SK-N-SH (cell line): ENCODE measurements around the gene CXorf65. TPM values are rescaled to one million over a fixed set of nuclear protein-coding genes. Genes with fewer than 3 reads are reported as not detected.

ENCODE experiments used
- CTCF ChIA-PET: fragments of 300-600, 350-600 bp; formaldehyde crosslinking; extraction: SDS; loops from one replicate; lab custom pipeline; 2021; lab: Yijun Ruan, JAX
- POLR2A ChIA-PET: fragments of 350-600 bp; sonication (Branson Sonifier 250); formaldehyde crosslinking; extraction: SDS; loops from one replicate; lab custom pipeline; 2020; ENCODE audit warnings: antibody characterized with exemption, inconsistent platforms; lab: Yijun Ruan, JAX
- DNase-seq: peaks from one replicate; pipeline ENCODE4 v3.0.0; 2012
- H2AFZ ChIP-seq: fragments of 200-600 bp; sonication (generic); 2 replicates; pipeline ENCODE4 v1.8.1; 2016; ENCODE audit warnings: antibody characterized with exemption, mild to moderate bottlenecking, low read depth
- H3F3A ChIP-seq: fragments of 200-600 bp; sonication (generic); replicated peaks from 2 replicates; pipeline ENCODE3; 2016; ENCODE audit warnings: antibody characterized with exemption, mild to moderate bottlenecking; ENCODE audit not compliant: insufficient read depth
- H3K27ac ChIP-seq, 2 experiments: fragments of 200-500 bp in 1 of 2; fragments of 200-600 bp in 1 of 2; sonication (Bioruptor generic) in 1 of 2; sonication (generic), shearing (Covaris generic) in 1 of 2; 2 replicates each; pipeline versions ENCODE4 v1.5.1 to v1.6.1; 2014 to 2016; ENCODE audit warnings: low read depth in 2 of 2, inconsistent platforms in 1 of 2, low read length in 1 of 2, mild to moderate bottlenecking in 1 of 2, mixed read lengths in 1 of 2
- H3K27me3 ChIP-seq: fragments of 200-600 bp; sonication (generic), shearing (Covaris generic); 2 replicates; pipeline ENCODE4 v1.6.1; 2016; ENCODE audit warnings: mixed run types; ENCODE audit not compliant: insufficient read depth
- H3K36me3 ChIP-seq, 2 experiments: fragments of 200-500 bp in 1 of 2; fragments of 200-600 bp in 1 of 2; sonication (Bioruptor generic) in 1 of 2; sonication (generic) in 1 of 2; replicated peaks in 1 of 2; 2 replicates each; pipeline versions ENCODE3 to v1.5.1; 2014 to 2016; ENCODE audit warnings: low read length in 1 of 2, mild to moderate bottlenecking in 1 of 2; ENCODE audit not compliant: insufficient read depth in 2 of 2, control insufficient read depth in 1 of 2
- H3K4me1 ChIP-seq, 2 experiments: fragments of 200-500 bp in 1 of 2; fragments of 200-600 bp in 1 of 2; sonication (Bioruptor generic) in 1 of 2; sonication (generic), shearing (Covaris generic) in 1 of 2; 2 replicates each; pipeline versions ENCODE4 v1.5.1 to v1.6.1; 2014 to 2016; ENCODE audit warnings: low read depth in 1 of 2, low read length in 1 of 2, mixed run types in 1 of 2; ENCODE audit not compliant: insufficient read depth in 2 of 2, control insufficient read depth in 1 of 2
- H3K4me2 ChIP-seq: fragments of 200-600 bp; sonication (generic), shearing (Covaris generic); 2 replicates; pipeline ENCODE4 v1.6.1; 2017; ENCODE audit warnings: mixed run types
- H3K4me3 ChIP-seq, 2 experiments: fragments of 200-500 bp in 1 of 2; fragments of 200-600 bp in 1 of 2; sonication (Bioruptor generic) in 1 of 2; sonication (generic), shearing (Covaris generic) in 1 of 2; 2 replicates each; pipeline versions ENCODE4 v1.5.1 to v1.8.1; 2014 to 2016; ENCODE audit warnings: low read depth in 2 of 2, inconsistent platforms in 1 of 2, low read length in 1 of 2, mild to moderate bottlenecking in 1 of 2, mixed read lengths in 1 of 2, moderate library complexity in 1 of 2
- H3K79me2 ChIP-seq: fragments of 200-600 bp; sonication (generic); 2 replicates; pipeline ENCODE4 v1.8.1; 2017; ENCODE audit warnings: mild to moderate bottlenecking; ENCODE audit not compliant: insufficient read depth
- H3K9ac ChIP-seq: fragments of 200-600 bp; sonication (generic); 2 replicates; pipeline ENCODE4 v1.6.1; 2017; ENCODE audit warnings: mixed run types
- H3K9me2 ChIP-seq: fragments of 200-600 bp; sonication (generic); 2 replicates; pipeline ENCODE4 v1.6.1; 2017; ENCODE audit warnings: mixed run types
- H3K9me3 ChIP-seq: fragments of 200-600 bp; sonication (generic); 2 replicates; pipeline ENCODE4 v1.6.1; 2017; ENCODE audit warnings: mixed run types, mild to moderate bottlenecking, moderate library complexity
- H4K20me1 ChIP-seq: fragments of 200-600 bp; sonication (generic); 2 replicates; pipeline ENCODE4 v1.6.1; 2017; ENCODE audit warnings: mild to moderate bottlenecking, mixed run types; ENCODE audit not compliant: insufficient read depth
- CHD2 ChIP-seq: fragments of 150-350 bp; IDR thresholded peaks from 2 replicates; pipeline ENCODE4 v1.6.1; 2018; ENCODE audit warnings: low read length; ENCODE audit not compliant: partially characterized antibody
- ELF1 ChIP-seq: IDR thresholded peaks from 2 replicates; pipeline ENCODE4 v1.4.0; 2012
- EP300 ChIP-seq, 2 experiments: IDR thresholded peaks; 2 replicates each; pipeline versions ENCODE4 v1.4.0 to v1.6.1; 2012; ENCODE audit warnings: borderline replicate concordance in 1 of 2, low read depth in 1 of 2, low read length in 1 of 2
- EZH2phosphoT487 ChIP-seq: fragments of 200-600 bp; sonication (generic); IDR thresholded peaks from 2 replicates; pipeline ENCODE4 v1.6.1; 2017; ENCODE audit warnings: low read depth, mixed run types, mild to moderate bottlenecking, antibody characterized with exemption, moderate library complexity, borderline replicate concordance
- FOXM1 ChIP-seq: IDR thresholded peaks from 2 replicates; pipeline ENCODE4 v1.4.0; 2012; ENCODE audit warnings: low read depth, mild to moderate bottlenecking
- GATA2 ChIP-seq: sonication (generic); formaldehyde crosslinking; IDR thresholded peaks from 2 replicates; pipeline ENCODE4 v1.5.0; 2020; ENCODE audit warnings: mild to moderate bottlenecking, missing genetic modification reagents
- IRF3 ChIP-seq: fragments of 150-350 bp; IDR thresholded peaks from 2 replicates; pipeline ENCODE4 v1.6.1; 2016; ENCODE audit warnings: mild to moderate bottlenecking, low read depth, low read length
- MEF2A ChIP-seq: IDR thresholded peaks from 2 replicates; pipeline ENCODE4 v1.4.0; 2012; ENCODE audit warnings: low read depth, borderline replicate concordance
- NFIC ChIP-seq: IDR thresholded peaks from 2 replicates; pipeline ENCODE4 v1.4.0; 2012; ENCODE audit warnings: borderline replicate concordance
- NRF1 ChIP-seq: IDR thresholded peaks from 2 replicates; pipeline ENCODE4 v1.6.1; 2012; ENCODE audit warnings: low read depth, mild to moderate bottlenecking, low read length
- RAD21 ChIP-seq: IDR thresholded peaks from 2 replicates; pipeline ENCODE4 v1.6.1; 2012; ENCODE audit warnings: mild to moderate bottlenecking, low read length
- REST ChIP-seq: IDR thresholded peaks from 2 replicates; pipeline ENCODE4 v1.6.1; 2012; ENCODE audit warnings: mild to moderate bottlenecking, low read depth, low read length, moderate library complexity
- WGBS: methylation state at CpG from one replicate; pipeline ENCODE4 v1.1.6; 2017; ENCODE audit warnings: low lambda C conversion rate; 5-methylcytosine and 5-hydroxymethylcytosine counted together
- polyA plus RNA-seq, 3 experiments: library from polyadenylated mRNA; depleted of rRNA; stranded (reverse); fragments of >200 nt; gene quantifications; 2 replicates each; pipeline ENCODE4 v1.2.3, GENCODE V29; 2012

Gene CXorf65
- polyA plus RNA-seq, 1 of the 3 experiments (the other 2 are of a cell fraction), result not detected

DNA sequence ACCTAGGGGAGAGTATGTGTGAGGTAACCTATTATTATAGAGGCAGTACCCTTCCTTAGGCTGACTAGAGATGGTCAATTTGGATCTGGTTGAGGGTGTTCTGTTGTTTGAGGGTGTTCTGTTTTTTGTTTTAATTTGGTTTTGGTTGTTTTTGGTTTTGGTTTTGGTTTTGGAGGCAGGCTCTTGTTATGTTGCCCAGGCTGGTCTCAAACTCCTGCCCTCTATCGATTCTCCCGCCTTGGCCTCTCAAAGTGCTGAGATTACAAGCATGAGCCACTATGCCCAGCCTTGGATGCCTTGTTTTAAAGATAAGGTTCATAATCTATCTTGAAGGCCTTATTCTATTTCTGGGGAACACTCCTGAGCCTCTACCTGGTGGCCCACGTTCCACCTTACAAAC lies 912 bp downstream of the CXorf65 start:
- Histone ChIP-seq H3K27me3 (no peaks in the 10 kb centered on the region; the same call in 1 of the 2 replicates), H3K36me3 (no peaks in the 10 kb centered on the region), H3F3A (no peaks in the 10 kb centered on the region), H3K9ac (no peak overlapping the region), H3K4me2 (no peak overlapping the region), H3K9me3 (no peaks in the 10 kb centered on the region), H3K4me1 (peaks cover 0 to 33% of the 10 kb centered on the region in 2 experiments; a peak in 1 of 4 replicates), H3K4me3 (no peak overlapping the region), H4K20me1 (no peaks in the 10 kb centered on the region), H3K79me2 (no peaks in the 10 kb centered on the region), H3K9me2 (no peaks in the 10 kb centered on the region), H3K27ac (no peak overlapping the region), H2AFZ (no peak overlapping the region)
- no peak for TF ChIP-seq MEF2A
- no peak for TF ChIP-seq GATA2 (CRISPR knock-in tag)
- no peak for DNase-seq
- POLR2A ChIA-PET, result no interaction called here
- CTCF ChIA-PET, result interaction anchor here (0.8 kb wide), 1 partner anchor 24 kb away, joined by 3 read pairs; no protein-coding TSS in a partner anchor
- WGBS, result 48% methylated on average over 3 of the region's 3 CpGs

- ChIA-PET POLR2A (interaction anchor here (0.5 to 2.7 kb wide), 3 partner anchors 8 to 69 kb away, joined by 3 to 8 read pairs (median 5); partner anchors contain the start of genes IL2RG and MED12), CTCF (interaction anchor here (1.0 to 1.2 kb wide), 2 partner anchors 15 to 26 kb away, joined by 3 to 6 read pairs; partner anchors contain the start of gene MED12)
- H3K9me3 ChIP-seq, result no peaks in the 10 kb centered on the region
- no peaks in the 10 kb centered on the region for H3K9me2 ChIP-seq
- H4K20me1 ChIP-seq, result no peaks in the 10 kb centered on the region
- WGBS, result 42% methylated on average over 10 of the region's 10 CpGs
- peak; percentile 64 for DNase-seq
- H3K36me3 ChIP-seq, result no peaks in the 10 kb centered on the region
- H3K27me3 ChIP-seq, result peaks cover 5% of the 10 kb centered on the region; the same call in 1 of the 2 replicates
- H3K4me1 ChIP-seq, result peaks cover 0 to 33% of the 10 kb centered on the region in 2 experiments; a peak in 1 of 4 replicates
- H3K9ac ChIP-seq, result no peak overlapping the region
- H2AFZ ChIP-seq, result 0 out of 2 replicates have a peak overlapping the region, but pooled peaks have one; percentile 2
- no peaks in the 10 kb centered on the region for H3K79me2 ChIP-seq
- H3K27ac ChIP-seq, result peak overlapping the region in 1 of 2 experiments; percentile 89; a peak in 2 of 4 replicates
- H3F3A ChIP-seq, result no peaks in the 10 kb centered on the region
- no peak overlapping the region for H3K4me2 ChIP-seq
- no peak overlapping the region for H3K4me3 ChIP-seq
- peak; percentile 54 for TF ChIP-seq GATA2 (CRISPR knock-in tag)
- peak in 1 of 2 experiments; percentile 43; a peak in 1 of 4 replicates for TF ChIP-seq EP300 (IDR thresholded peaks at IDR 0.05; ENCODE audit: borderline replicate concordance in 1 of 2, low read depth in 1 of 2, low read length in 1 of 2)
- peak; percentile 92 for TF ChIP-seq CHD2
- TF ChIP-seq FOXM1, result no peak
- TF ChIP-seq, all 33 proteins: peak for 3
Measured at GRCh38 chrX:71103110-71103983, 3.2 kb downstream of the CXorf65 start.

DNA sequence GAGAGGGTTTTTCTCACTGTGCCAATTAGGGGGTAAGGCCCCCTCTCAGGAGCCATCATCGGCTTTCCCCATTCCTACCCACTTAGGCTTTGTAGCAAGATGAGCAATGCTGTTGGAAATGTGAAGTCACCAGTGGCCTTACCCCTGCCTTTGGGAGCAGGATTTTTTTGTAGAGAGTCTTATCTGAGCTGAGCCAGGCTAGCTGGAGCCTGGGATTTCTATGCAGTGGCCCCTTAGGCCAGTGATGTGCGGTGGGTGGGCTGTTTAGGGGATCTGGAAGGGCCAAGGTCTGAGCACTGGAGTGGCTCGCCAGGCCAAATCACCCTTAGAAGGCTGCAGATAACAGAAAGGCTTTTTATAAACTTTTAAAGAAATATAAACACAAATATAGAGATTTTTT lies 4.2 kb downstream of the CXorf65 start:
- no peak overlapping the region for H3K4me2 ChIP-seq
- no peak overlapping the region for H3K4me3 ChIP-seq
- H3K9ac ChIP-seq, result no peak overlapping the region
- H3K79me2 ChIP-seq, result no peaks in the 10 kb centered on the region
- peaks cover 5% of the 10 kb centered on the region; the same call in 1 of the 2 replicates for H3K27me3 ChIP-seq
- peak; percentile 34 for DNase-seq
- TF ChIP-seq GATA2 (CRISPR knock-in tag), result no peak
- no peak for TF ChIP-seq REST
- TF ChIP-seq NFIC, result no peak
- TF ChIP-seq NRF1, result no peak
- TF ChIP-seq ELF1, result no peak
- TF ChIP-seq CHD2, result no peak
- TF ChIP-seq EZH2phosphoT487, result no peak
- no peak for TF ChIP-seq IRF3
- TF ChIP-seq RAD21, result no peak
- H3K4me1 ChIP-seq, result peaks cover 0 to 30% of the 10 kb centered on the region in 2 experiments; a peak in 1 of 4 replicates
- no peaks in the 10 kb centered on the region for H3K9me3 ChIP-seq
- H3F3A ChIP-seq, result no peaks in the 10 kb centered on the region
- no peaks in the 10 kb centered on the region for H3K9me2 ChIP-seq
- WGBS, result 25% methylated on average over 3 of the region's 3 CpGs
- no peaks in the 10 kb centered on the region for H3K36me3 ChIP-seq
- POLR2A ChIA-PET, result interaction anchor here (2.7 kb wide), 1 partner anchor 16 kb away, joined by 8 read pairs; the partner anchor contains the start of gene MED12
- peak overlapping the region in 1 of 2 experiments; percentile 89; a peak in 2 of 4 replicates for H3K27ac ChIP-seq
- H4K20me1 ChIP-seq, result no peaks in the 10 kb centered on the region
- CTCF ChIA-PET, result interaction anchor here (1.0 to 3.7 kb wide), 6 partner anchors 9 to 78 kb away, joined by 3 to 30 read pairs (median 5); partner anchors contain the start of genes IL2RG and MED12
- no peak overlapping the region for H2AFZ ChIP-seq
